Measurements from ENCODE around the gene PPM1E. TPM values are rescaled to one million over a fixed set of nuclear protein-coding genes. Genes with fewer than 3 reads are reported as not detected.
"Not testable (repeated sequence)": the region's sequence is repeated elsewhere in the genome, so short reads cannot be mapped to it uniquely, and the experiment has no call there.

The PPM1E gene
- total and polyA plus RNA-seq, 2 of the 4 experiments (the other 2 are of a cell fraction), result under 0.01 to 0.05 TPM

DNA sequence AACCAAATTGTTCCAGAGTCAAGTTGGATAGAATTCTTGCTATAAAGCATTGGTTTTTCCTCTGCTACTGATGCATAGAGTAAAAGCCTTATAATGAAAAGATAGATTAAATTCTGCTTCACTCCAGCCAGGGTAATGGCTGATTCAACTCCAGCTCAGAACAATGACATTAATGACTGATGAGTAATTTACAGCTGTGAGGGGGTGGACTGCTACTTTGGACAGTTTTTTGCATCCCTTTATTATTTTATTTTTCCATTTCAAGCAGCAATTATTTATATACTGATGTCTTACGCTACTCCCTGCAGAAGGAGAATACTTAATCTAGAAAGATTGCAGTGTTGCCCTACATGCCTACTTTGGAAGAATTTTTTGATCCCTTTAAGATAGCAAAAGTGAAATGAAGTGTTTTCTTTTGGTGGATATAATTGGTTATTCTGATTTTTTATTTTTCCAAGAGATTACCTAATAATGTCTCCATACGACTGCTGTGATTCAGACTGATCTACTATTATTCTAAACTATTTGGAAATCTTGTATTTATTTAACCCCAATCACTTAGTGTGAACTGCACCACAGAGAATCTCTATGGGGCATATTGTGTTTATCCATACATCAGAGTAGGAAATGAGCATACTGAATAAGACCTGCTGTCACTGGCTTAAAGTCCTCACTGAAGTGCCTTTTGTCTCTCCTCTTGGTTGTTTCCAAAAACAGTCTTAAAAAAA is 201.5 kb downstream of the PPM1E start:
- dilution Hi-C loops (cut with HindIII; ENCODE audit: low sequenced_read_pairs, unreplicated experiment) (no loop called here), in situ Hi-C loops (cut with MboI; ENCODE audit: low sequenced_read_pairs) (no loop called here), intact Hi-C loops (cut with micrococcal nuclease) (loop anchor here (2.0 kb wide), 1 partner anchor 48 kb away; no protein-coding TSS in a partner anchor)
- Histone ChIP-seq H2BK120ac (ENCODE audit: low read depth, low read length) (no peak overlapping the region), H3K9me1 (ENCODE audit: insufficient read depth, low read length) (no peaks in the 10 kb centered on the region), H3K56ac (ENCODE audit: extremely low read depth, insufficient read depth, low read length) (no peak overlapping the region), H2BK20ac (ENCODE audit: low read depth, low read length) (no peak overlapping the region), H3K4me1 (ENCODE audit: control insufficient read depth, insufficient read depth, low read length) (no peaks in the 10 kb centered on the region), H3K23ac (ENCODE audit: low read depth, low read length) (no peak overlapping the region), H2BK15ac (ENCODE audit: low read depth, low read length) (no peak overlapping the region), H3K4ac (ENCODE audit: low read depth, low read length) (no peak overlapping the region), H3K18ac (ENCODE audit: low read depth, low read length) (no peak overlapping the region), H2BK5ac (ENCODE audit: low read depth, low read length, poor library complexity, severe bottlenecking) (no peak overlapping the region), H3K9me3 (ENCODE audit: control insufficient read depth, insufficient read depth, low read length) (no peaks in the 10 kb centered on the region), H3K14ac (replicated peaks; ENCODE audit: low read depth, low read length) (no peak overlapping the region), H4K91ac (ENCODE audit: insufficient read depth, low read depth, low read length) (no peak overlapping the region), H3K4me2 (ENCODE audit: low read depth, low read length) (peak overlapping the region; percentile 37; the same call in 1 of the 2 replicates), H3K36me3 (ENCODE audit: control insufficient read depth, insufficient read depth, low read length) (no peaks in the 10 kb centered on the region), H2AK5ac (ENCODE audit: low read depth, low read length) (no peak overlapping the region), H3K27ac (ENCODE audit: insufficient read depth, low read length) (no peak overlapping the region), H3K79me1 (ENCODE audit: low read depth in 1 of 2, low read length in 2 of 2) (no peaks in the 10 kb centered on the region), H2AK9ac (replicated peaks; ENCODE audit: low read depth, low read length, poor library complexity) (no peak overlapping the region), H2AFZ (replicated peaks; ENCODE audit: low read length, poor library complexity) (no peak overlapping the region), H4K20me1 (ENCODE audit: insufficient read depth, low read length) (no peaks in the 10 kb centered on the region), H3K9ac (ENCODE audit: low read depth, low read length) (no peak overlapping the region), H4K5ac (ENCODE audit: low read depth, low read length) (no peak overlapping the region), H3K27me3 (ENCODE audit: control insufficient read depth, insufficient read depth, low read length) (no peaks in the 10 kb centered on the region), H3K4me3 (ENCODE audit: insufficient read depth, low read depth, low read length) (no peak overlapping the region), H4K8ac (ENCODE audit: low read depth in 2 of 2, low read length in 2 of 2) (no peak overlapping the region)
- CTCF ChIA-PET, result no interaction called here
- ATAC-seq (ENCODE audit: low read depth) (peak; percentile 69), DNase-seq (peak; percentile 67)
- POLR2A ChIA-PET (ENCODE audit: unreplicated experiment), result no interaction called here
- WGBS, 2 experiments (ENCODE audit: extremely low coverage in 2 of 2, insufficient read length in 1 of 2), result no CpG with 5 or more reads among the region's 2 CpGs
- BruUV-seq (replicated peaks), result no TSS peak
- TF ChIP-seq, protein P1, sequence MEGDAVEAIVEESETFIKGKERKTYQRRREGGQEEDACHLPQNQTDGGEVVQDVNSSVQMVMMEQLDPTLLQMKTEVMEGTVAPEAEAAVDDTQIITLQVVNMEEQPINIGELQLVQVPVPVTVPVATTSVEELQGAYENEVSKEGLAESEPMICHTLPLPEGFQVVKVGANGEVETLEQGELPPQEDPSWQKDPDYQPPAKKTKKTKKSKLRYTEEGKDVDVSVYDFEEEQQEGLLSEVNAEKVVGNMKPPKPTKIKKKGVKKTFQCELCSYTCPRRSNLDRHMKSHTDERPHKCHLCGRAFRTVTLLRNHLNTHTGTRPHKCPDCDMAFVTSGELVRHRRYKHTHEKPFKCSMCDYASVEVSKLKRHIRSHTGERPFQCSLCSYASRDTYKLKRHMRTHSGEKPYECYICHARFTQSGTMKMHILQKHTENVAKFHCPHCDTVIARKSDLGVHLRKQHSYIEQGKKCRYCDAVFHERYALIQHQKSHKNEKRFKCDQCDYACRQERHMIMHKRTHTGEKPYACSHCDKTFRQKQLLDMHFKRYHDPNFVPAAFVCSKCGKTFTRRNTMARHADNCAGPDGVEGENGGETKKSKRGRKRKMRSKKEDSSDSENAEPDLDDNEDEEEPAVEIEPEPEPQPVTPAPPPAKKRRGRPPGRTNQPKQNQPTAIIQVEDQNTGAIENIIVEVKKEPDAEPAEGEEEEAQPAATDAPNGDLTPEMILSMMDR (conservative IDR thresholded peaks at IDR 0.05; ENCODE audit: low read depth, low read length), result no peak
- peak; percentile 27; the same call in 1 of the 2 replicates for TF ChIP-seq CEBPB (IDR thresholded peaks at IDR 0.05; ENCODE audit: low read depth, low read length)

DNA sequence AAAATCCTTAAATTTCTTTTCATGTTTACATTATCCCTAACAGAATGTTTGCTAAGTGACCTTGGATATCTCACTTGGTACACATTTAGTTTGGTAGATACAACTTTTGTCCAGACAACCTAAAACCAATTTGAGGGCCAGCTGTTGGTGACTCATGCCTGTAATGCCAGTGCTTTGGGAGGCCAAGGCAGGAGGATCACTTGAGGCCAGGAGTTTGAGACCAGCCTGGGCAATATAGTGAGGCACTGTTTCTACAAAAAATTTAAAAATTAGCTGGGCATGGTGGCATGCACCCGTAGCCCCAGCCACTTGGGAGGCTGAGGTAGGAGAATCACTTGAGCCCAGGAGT is 202.0 kb downstream of the PPM1E start:
- H2AFZ ChIP-seq (replicated peaks; ENCODE audit: low read length, poor library complexity); H2AK9ac ChIP-seq (replicated peaks; ENCODE audit: low read depth, low read length, poor library complexity); DNase-seq; dilution Hi-C loops (cut with HindIII; ENCODE audit: low sequenced_read_pairs, unreplicated experiment); CTCF ChIA-PET; H3K18ac ChIP-seq (ENCODE audit: low read depth, low read length); H2BK15ac ChIP-seq (ENCODE audit: low read depth, low read length); H3K9me1 ChIP-seq (ENCODE audit: insufficient read depth, low read length); H4K8ac ChIP-seq (ENCODE audit: low read depth in 2 of 2, low read length in 2 of 2); BruUV-seq (replicated peaks); H3K23ac ChIP-seq (ENCODE audit: low read depth, low read length); H3K4me3 ChIP-seq (ENCODE audit: insufficient read depth, low read depth, low read length); H2BK5ac ChIP-seq (ENCODE audit: low read depth, low read length, poor library complexity, severe bottlenecking); H4K20me1 ChIP-seq (ENCODE audit: insufficient read depth, low read length); H2AK5ac ChIP-seq (ENCODE audit: low read depth, low read length); H3K4me1 ChIP-seq (ENCODE audit: control insufficient read depth, insufficient read depth, low read length); H3K79me1 ChIP-seq (ENCODE audit: low read depth in 1 of 2, low read length in 2 of 2); H3K4me2 ChIP-seq (ENCODE audit: low read depth, low read length); H3K4ac ChIP-seq (ENCODE audit: low read depth, low read length); H2BK20ac ChIP-seq (ENCODE audit: low read depth, low read length); H3K27ac ChIP-seq (ENCODE audit: insufficient read depth, low read length); H3K36me3 ChIP-seq (ENCODE audit: control insufficient read depth, insufficient read depth, low read length); POLR2A ChIA-PET (ENCODE audit: unreplicated experiment); H3K9me3 ChIP-seq (ENCODE audit: control insufficient read depth, insufficient read depth, low read length); H3K56ac ChIP-seq (ENCODE audit: extremely low read depth, insufficient read depth, low read length); H3K27me3 ChIP-seq (ENCODE audit: control insufficient read depth, insufficient read depth, low read length); ATAC-seq (ENCODE audit: low read depth); H3K14ac ChIP-seq (replicated peaks; ENCODE audit: low read depth, low read length); H4K91ac ChIP-seq (ENCODE audit: insufficient read depth, low read depth, low read length); H4K5ac ChIP-seq (ENCODE audit: low read depth, low read length); H3K9ac ChIP-seq (ENCODE audit: low read depth, low read length); in situ Hi-C loops (cut with MboI; ENCODE audit: low sequenced_read_pairs); H2BK120ac ChIP-seq (ENCODE audit: low read depth, low read length): not testable (repeated sequence)
- no CpG with 5 or more reads among the region's 1 CpG for WGBS, 2 experiments (ENCODE audit: extremely low coverage in 2 of 2, insufficient read length in 1 of 2)
- intact Hi-C loops (cut with micrococcal nuclease), result loop anchor here (2.0 kb wide), 1 partner anchor 47 kb away; no protein-coding TSS in a partner anchor

Data from IMR-90 (cell line).